GM12878 (cell line): ENCODE measurements around the gene KIAA2012. TPM values are rescaled to one million over a fixed set of nuclear protein-coding genes. Genes with fewer than 3 reads are reported as not detected.

ENCODE experiments used
- ATAC-seq: fragments of 200-7000 bp; cut with Tn5 transposase; 3 replicates; pipeline ENCODE4 v1.9.1; 2020; ENCODE audit warnings: mild to moderate bottlenecking, moderate library complexity
- BruUV-seq: library from RNA; stranded (reverse); fragments of 400-500 nt; replicated peaks from 2 replicates; lab custom pipeline; 2021; lab: Mats Ljungman, UMichigan
- CTCF ChIA-PET: fragments of 300-600 bp; sonication (Branson Sonifier 250); formaldehyde crosslinking; extraction: SDS; loops from one replicate; lab custom pipeline; 2021; ENCODE audit warnings: inconsistent platforms; lab: Yijun Ruan, JAX
- POLR2A ChIA-PET: fragments of 350-600 bp; formaldehyde crosslinking; extraction: SDS; loops from one replicate; lab custom pipeline; 2021; ENCODE audit warnings: inconsistent platforms; lab: Charles Lee
- RAD21 ChIA-PET: fragments of 300-600 bp; sonication (Branson Sonifier 250); formaldehyde crosslinking; loops from one replicate; lab custom pipeline; 2023; ENCODE audit warnings: antibody characterized with exemption; ENCODE audit not compliant: unreplicated experiment; lab: Charles Lee
- SMC1A ChIA-PET: fragments of 300-600 bp; sonication (Branson Sonifier 250); formaldehyde crosslinking; loops from one replicate; lab custom pipeline; 2023; ENCODE audit not compliant: unreplicated experiment, uncharacterized antibody; lab: Charles Lee
- DNase-seq: peaks from one replicate; pipeline ENCODE4 v3.0.0-alpha.2; 2011; ENCODE audit warnings: low read depth, low spot score
- FAIRE-seq: peaks from 3 replicates; lab custom pipeline; 2011; peaks lifted over from hg19 to GRCh38; lab: Jason Lieb, UNC
- H2AFZ ChIP-seq: 2 replicates; pipeline ENCODE4 v1.6.0; 2011; ENCODE audit warnings: low read depth, low read length, control low read depth; ENCODE audit not compliant: control insufficient read depth
- H3K27ac ChIP-seq: 2 replicates; pipeline ENCODE4 v1.5.1; 2011; ENCODE audit warnings: control low read depth; ENCODE audit not compliant: control insufficient read depth, insufficient read depth
- H3K27me3 ChIP-seq, 2 experiments: replicated peaks in 1 of 2; 2 replicates each; pipeline versions ENCODE4 v1.6.0 to v1.6.1; 2011; ENCODE audit warnings: low read length in 1 of 2; ENCODE audit not compliant: control insufficient read depth in 2 of 2, insufficient read depth in 2 of 2
- H3K36me3 ChIP-seq, 2 experiments: 2 replicates each; pipeline ENCODE4 v1.5.1; 2011; ENCODE audit warnings: low read length in 1 of 2; ENCODE audit not compliant: control insufficient read depth in 2 of 2, insufficient read depth in 2 of 2
- H3K4me1 ChIP-seq: 2 replicates; pipeline ENCODE4 v1.6.1; 2011; ENCODE audit warnings: mild to moderate bottlenecking, low read length, moderate library complexity, mixed read lengths; ENCODE audit not compliant: control insufficient read depth, insufficient read depth
- H3K4me2 ChIP-seq: 2 replicates; pipeline ENCODE4 v1.6.0; 2011; ENCODE audit warnings: control low read depth; ENCODE audit not compliant: control insufficient read depth, insufficient read depth
- H3K4me3 ChIP-seq: fragments of 200-600 bp; sonication (generic); 2 replicates; pipeline ENCODE4 v1.5.1; 2016
- H3K79me2 ChIP-seq: 2 replicates; pipeline ENCODE4 v1.6.0; 2011; ENCODE audit warnings: low read length; ENCODE audit not compliant: control insufficient read depth, insufficient read depth
- H3K9ac ChIP-seq: 2 replicates; pipeline ENCODE4 v1.8.0; 2011; ENCODE audit warnings: low read length, control low read depth, mixed read lengths; ENCODE audit not compliant: control insufficient read depth, insufficient read depth
- H3K9me3 ChIP-seq: replicated peaks from 3 replicates; pipeline ENCODE4 v1.5.1; 2011; ENCODE audit warnings: mild to moderate bottlenecking, low read length; ENCODE audit not compliant: control insufficient read depth, insufficient read depth
- H4K20me1 ChIP-seq: 2 replicates; pipeline ENCODE4 v1.6.0; 2011; ENCODE audit not compliant: control insufficient read depth, insufficient read depth
- ASH2L ChIP-seq: fragments of 300-600, 200-600 bp; sonication (generic); IDR thresholded peaks from 2 replicates; pipeline ENCODE4 v1.6.1; 2017; ENCODE audit warnings: low read depth, mild to moderate bottlenecking, borderline replicate concordance
- BCL11A ChIP-seq: IDR thresholded peaks from 2 replicates; pipeline ENCODE4 v1.6.1; 2011; ENCODE audit warnings: low read depth, low read length
- BHLHE40 ChIP-seq, 2 experiments: fragments of 450-650 bp in 1 of 2; IDR thresholded peaks; 2 replicates each; pipeline ENCODE4 v1.6.1; 2011 to 2017; ENCODE audit warnings: low read depth in 2 of 2, borderline replicate concordance in 1 of 2, improper control_type of control experiment in 1 of 2, low read length in 1 of 2, mild to moderate bottlenecking in 1 of 2
- CBX5 ChIP-seq: sonication (generic); IDR thresholded peaks from 2 replicates; pipeline ENCODE4 v1.6.1; 2016; ENCODE audit warnings: low read depth, moderate library complexity, mild to moderate bottlenecking, inconsistent platforms
- EZH2 ChIP-seq: IDR thresholded peaks from 2 replicates; pipeline ENCODE4 v1.6.1; 2012; ENCODE audit warnings: low read depth, mild to moderate bottlenecking, control low read depth, inconsistent platforms, low read length, borderline replicate concordance; ENCODE audit not compliant: control insufficient read depth
- HCFC1 ChIP-seq: fragments of 150-350 bp; IDR thresholded peaks from 2 replicates; pipeline ENCODE4 v1.6.1; 2014; ENCODE audit warnings: low read length
- HDAC6 ChIP-seq: fragments of 200-600 bp; sonication (generic); IDR thresholded peaks from one replicate; pipeline ENCODE4 v1.8.0; 2017; ENCODE audit warnings: antibody characterized with exemption; ENCODE audit not compliant: unreplicated experiment
- IRF4 ChIP-seq: IDR thresholded peaks from 2 replicates; pipeline ENCODE4 v1.6.1; 2011; ENCODE audit warnings: low read depth, low read length
- MYC ChIP-seq: IDR thresholded peaks from 2 replicates; pipeline ENCODE4 v1.6.1; 2011; ENCODE audit warnings: mild to moderate bottlenecking, low read length, moderate library complexity, inconsistent platforms; ENCODE audit not compliant: insufficient read depth, insufficient replicate concordance, insufficient read length, severe bottlenecking
- NFXL1 ChIP-seq: fragments of 450-650 bp; IDR thresholded peaks from 2 replicates; pipeline ENCODE4 v1.6.1; 2017; ENCODE audit warnings: antibody characterized with exemption, mild to moderate bottlenecking, borderline replicate concordance
- PAX8 ChIP-seq: fragments of 450-650 bp; IDR thresholded peaks from 2 replicates; pipeline ENCODE4 v1.6.1; 2017; ENCODE audit warnings: mild to moderate bottlenecking, moderate library complexity
- RAD51 ChIP-seq: fragments of 450-650 bp; IDR thresholded peaks from 2 replicates; pipeline ENCODE4 v1.6.1; 2016; ENCODE audit warnings: moderate library complexity, mild to moderate bottlenecking, inconsistent platforms
- SREBF1 ChIP-seq: IDR thresholded peaks from 2 replicates; pipeline ENCODE4 v1.6.1; 2012; ENCODE audit warnings: mild to moderate bottlenecking, low read length
- ZNF24 ChIP-seq: fragments of 450-650 bp; IDR thresholded peaks from 2 replicates; pipeline ENCODE4 v1.6.1; 2017; ENCODE audit warnings: antibody characterized with exemption, mild to moderate bottlenecking
- ZNF622 ChIP-seq: fragments of 450-650 bp; IDR thresholded peaks from 2 replicates; pipeline ENCODE4 v1.6.1; 2017; ENCODE audit warnings: mild to moderate bottlenecking, inconsistent platforms
- WGBS: methylation state at CpG from one replicate; pipeline ENCODE4 v1.1.6; 2016; ENCODE audit warnings: low lambda C conversion rate; ENCODE audit not compliant: insufficient replicate concordance, insufficient coverage; ENCODE audit errors: missing lambda C conversion rate; 5-methylcytosine and 5-hydroxymethylcytosine counted together
- in situ Hi-C: fragments of 300-500 bp; cut with MboI; formaldehyde crosslinking; loops from 9 replicates; pipeline ENCODE4 v1.14.3; 2018; ENCODE audit warnings: mixed read lengths
- intact Hi-C: fragments of 100-400 bp; cut with micrococcal nuclease; formaldehyde crosslinking; loops from one replicate; pipeline ENCODE4 v1.14.2; 2022; ENCODE audit not compliant: unreplicated experiment
- polyA plus RNA-seq, 11 experiments: library from polyadenylated mRNA; depleted of rRNA in 4 of 11; unstranded in 6 of 11; stranded (reverse) in 5 of 11; fragments of >200 nt; fragmentation: Nextera tagmentation in 4 of 11; fragmentation: Illumina TruSeq in 1 of 11; extraction: Ambion mirVana in 4 of 11; extraction: Trizol in 1 of 11; gene quantifications; 1 replicate in 1 of 11; 2 replicates in 10 of 11; pipeline versions ENCODE4 v1.2.1 to v1.2.3, GENCODE V29; 2011 to 2016; ENCODE audit warnings: inconsistent platforms in 2 of 11, missing spikeins in 2 of 11, low read depth in 1 of 11
- total RNA-seq, 4 experiments: library from RNA; depleted of rRNA in 3 of 4; stranded (reverse); fragments of >200 nt in 3 of 4; fragmentation: Illumina TruSeq in 1 of 4; extraction: Trizol in 1 of 4; gene quantifications; 2 replicates each; pipeline versions ENCODE4 v1.2.1 to v1.2.3, GENCODE V29; 2013 to 2021
- TF ChIP-seq, protein P1 (sequence below): IDR thresholded peaks from 2 replicates; pipeline ENCODE4 v1.6.1; 2012; ENCODE audit warnings: mild to moderate bottlenecking, low read depth, low read length
- TF ChIP-seq, protein P2 (sequence below): IDR thresholded peaks from 2 replicates; pipeline ENCODE4 v1.6.1; 2011; ENCODE audit warnings: mild to moderate bottlenecking, low read depth, low read length, moderate library complexity; ENCODE audit not compliant: insufficient replicate concordance
- TF ChIP-seq, protein P3 (sequence below): IDR thresholded peaks from 2 replicates; pipeline ENCODE4 v1.6.1; 2012; ENCODE audit warnings: low read depth, low read length, improper control_type of control experiment

The KIAA2012 gene
- total and polyA plus RNA-seq, 10 of the 15 experiments (the other 5 are each of a cell fraction or from before 2014, with no cell fraction given): 0.03 TPM; not detected in 9

DNA sequence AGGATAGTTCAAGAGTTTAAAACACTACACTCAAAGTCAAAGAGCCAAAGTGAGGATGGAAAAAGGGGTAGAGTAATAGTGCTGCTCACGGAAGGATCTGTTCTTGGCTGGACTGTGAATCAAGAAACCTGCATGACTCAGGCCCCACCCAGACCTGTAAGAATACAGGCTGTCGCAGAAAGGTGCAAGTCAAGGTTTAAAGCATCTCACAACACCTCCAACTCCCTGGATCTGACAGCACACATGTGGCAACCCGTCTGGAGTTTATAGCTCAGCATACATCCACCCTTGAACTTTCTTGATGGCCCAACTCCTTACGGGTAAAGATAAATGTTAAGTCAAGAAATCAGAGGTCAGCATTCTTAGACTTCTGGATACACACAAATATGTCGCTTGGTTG is 6.3 kb downstream of the KIAA2012 start (continued):
- TF ChIP-seq, protein P1, sequence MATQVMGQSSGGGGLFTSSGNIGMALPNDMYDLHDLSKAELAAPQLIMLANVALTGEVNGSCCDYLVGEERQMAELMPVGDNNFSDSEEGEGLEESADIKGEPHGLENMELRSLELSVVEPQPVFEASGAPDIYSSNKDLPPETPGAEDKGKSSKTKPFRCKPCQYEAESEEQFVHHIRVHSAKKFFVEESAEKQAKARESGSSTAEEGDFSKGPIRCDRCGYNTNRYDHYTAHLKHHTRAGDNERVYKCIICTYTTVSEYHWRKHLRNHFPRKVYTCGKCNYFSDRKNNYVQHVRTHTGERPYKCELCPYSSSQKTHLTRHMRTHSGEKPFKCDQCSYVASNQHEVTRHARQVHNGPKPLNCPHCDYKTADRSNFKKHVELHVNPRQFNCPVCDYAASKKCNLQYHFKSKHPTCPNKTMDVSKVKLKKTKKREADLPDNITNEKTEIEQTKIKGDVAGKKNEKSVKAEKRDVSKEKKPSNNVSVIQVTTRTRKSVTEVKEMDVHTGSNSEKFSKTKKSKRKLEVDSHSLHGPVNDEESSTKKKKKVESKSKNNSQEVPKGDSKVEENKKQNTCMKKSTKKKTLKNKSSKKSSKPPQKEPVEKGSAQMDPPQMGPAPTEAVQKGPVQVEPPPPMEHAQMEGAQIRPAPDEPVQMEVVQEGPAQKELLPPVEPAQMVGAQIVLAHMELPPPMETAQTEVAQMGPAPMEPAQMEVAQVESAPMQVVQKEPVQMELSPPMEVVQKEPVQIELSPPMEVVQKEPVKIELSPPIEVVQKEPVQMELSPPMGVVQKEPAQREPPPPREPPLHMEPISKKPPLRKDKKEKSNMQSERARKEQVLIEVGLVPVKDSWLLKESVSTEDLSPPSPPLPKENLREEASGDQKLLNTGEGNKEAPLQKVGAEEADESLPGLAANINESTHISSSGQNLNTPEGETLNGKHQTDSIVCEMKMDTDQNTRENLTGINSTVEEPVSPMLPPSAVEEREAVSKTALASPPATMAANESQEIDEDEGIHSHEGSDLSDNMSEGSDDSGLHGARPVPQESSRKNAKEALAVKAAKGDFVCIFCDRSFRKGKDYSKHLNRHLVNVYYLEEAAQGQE: no peak
- TF ChIP-seq PAX8 (no peak), EZH2 (no peak), RAD51 (no peak), MYC (no peak), BCL11A (no peak)
- TF ChIP-seq, protein P2, sequence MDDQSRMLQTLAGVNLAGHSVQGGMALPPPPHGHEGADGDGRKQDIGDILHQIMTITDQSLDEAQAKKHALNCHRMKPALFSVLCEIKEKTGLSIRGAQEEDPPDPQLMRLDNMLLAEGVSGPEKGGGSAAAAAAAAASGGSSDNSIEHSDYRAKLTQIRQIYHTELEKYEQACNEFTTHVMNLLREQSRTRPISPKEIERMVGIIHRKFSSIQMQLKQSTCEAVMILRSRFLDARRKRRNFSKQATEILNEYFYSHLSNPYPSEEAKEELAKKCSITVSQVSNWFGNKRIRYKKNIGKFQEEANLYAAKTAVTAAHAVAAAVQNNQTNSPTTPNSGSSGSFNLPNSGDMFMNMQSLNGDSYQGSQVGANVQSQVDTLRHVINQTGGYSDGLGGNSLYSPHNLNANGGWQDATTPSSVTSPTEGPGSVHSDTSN: no peak

DNA sequence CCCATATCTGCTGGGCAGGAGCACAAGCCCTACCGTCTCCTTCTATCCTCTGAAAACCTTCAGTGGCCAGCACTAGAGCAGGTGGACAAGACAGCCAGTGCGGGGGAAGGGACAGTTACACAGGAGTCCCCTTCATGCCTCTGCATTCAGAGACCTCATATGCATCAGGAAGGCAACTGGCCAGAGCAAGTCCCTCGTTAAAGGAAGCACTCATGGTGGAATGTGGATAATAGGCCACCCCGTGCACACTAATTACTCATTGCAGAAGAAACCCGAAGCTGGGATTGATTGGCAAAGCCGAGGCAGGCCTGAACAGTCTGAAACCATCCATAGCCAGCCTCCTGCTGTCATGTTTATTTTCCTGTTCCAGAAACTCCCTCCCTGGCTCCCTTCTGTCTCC is 11.2 kb downstream of the KIAA2012 start:
- CTCF ChIA-PET: no interaction called here
- H3K36me3 ChIP-seq: no peaks in the 10 kb centered on the region
- no peaks in the 10 kb centered on the region for H4K20me1 ChIP-seq
- RAD21 ChIA-PET: no interaction called here
- SMC1A ChIA-PET: no interaction called here
- H3K4me2 ChIP-seq: no peak overlapping the region
- FAIRE-seq (no peak), ATAC-seq (no peak), DNase-seq (no peak)
- H2AFZ ChIP-seq: no peak overlapping the region
- POLR2A ChIA-PET: no interaction called here
- H3K9ac ChIP-seq: no peak overlapping the region
- intact Hi-C loops: no loop called here
- no TSS peak for BruUV-seq
- 45% methylated on average over 6 of the region's 6 CpGs for WGBS
- no peak overlapping the region for H3K27ac ChIP-seq
- H3K79me2 ChIP-seq: no peaks in the 10 kb centered on the region
- in situ Hi-C loops: no loop called here
- H3K27me3 ChIP-seq: no peaks in the 10 kb centered on the region
- H3K4me1 ChIP-seq: no peaks in the 10 kb centered on the region
- no peaks in the 10 kb centered on the region for H3K9me3 ChIP-seq
- H3K4me3 ChIP-seq: no peak overlapping the region
- TF ChIP-seq SREBF1: no peak
- no peak for TF ChIP-seq CBX5
- TF ChIP-seq ASH2L: no peak
- TF ChIP-seq, protein P3, sequence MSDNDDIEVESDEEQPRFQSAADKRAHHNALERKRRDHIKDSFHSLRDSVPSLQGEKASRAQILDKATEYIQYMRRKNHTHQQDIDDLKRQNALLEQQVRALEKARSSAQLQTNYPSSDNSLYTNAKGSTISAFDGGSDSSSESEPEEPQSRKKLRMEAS: no peak
- no peak for TF ChIP-seq HDAC6
- TF ChIP-seq ZNF24: no peak
- TF ChIP-seq NFXL1: no peak
- TF ChIP-seq BHLHE40 (IDR thresholded peaks at IDR 0.05; ENCODE audit: borderline replicate concordance in 1 of 2, low read depth in 2 of 2, low read length in 1 of 2): no peak
- no peak for TF ChIP-seq IRF4
- no peak for TF ChIP-seq HCFC1
- TF ChIP-seq ZNF622: no peak
